ENCODE data around the gene TMCO4.

- TF ChIP-seq CTCF (conservative IDR thresholded peaks at IDR 0.05; ENCODE audit: low read length) (no peak), EZH2phosphoT487 (IDR thresholded peaks at IDR 0.05; ENCODE audit: borderline replicate concordance) (no peak)
These were observed 13.3 kb upstream of the TMCO4 start for GRCh38 chr1:19812875-19813642.
